ENCODE results near the gene DLGAP5.

DLGAP5 gene

GRCh38 chr14:55180434-55180833 is 11.0 kb downstream of the DLGAP5 start:
- no peak for DNase-seq

GRCh38 chr14:55180006-55180405 is 11.4 kb downstream of the DLGAP5 start:
- no peak for DNase-seq

- DNase-seq, result no peak
Measured at GRCh38 chr14:55170526-55170925, 20.9 kb downstream of the DLGAP5 start.

GRCh38 chr14:55160989-55161388 is 30.4 kb downstream of the DLGAP5 start:
- DNase-seq, result no peak

- DNase-seq, result no peak
Measured at GRCh38 chr14:55158412-55158811, 33.0 kb downstream of the DLGAP5 start.

- DNase-seq, result no peak
Measured at GRCh38 chr14:55157080-55157479, 34.3 kb downstream of the DLGAP5 start.

GRCh38 chr14:55153951-55154350 is 37.4 kb downstream of the DLGAP5 start:
- DNase-seq, result no peak

GRCh38 chr14:55152052-55152753 is 39.2 kb downstream of the DLGAP5 start:
- DNase-seq, result no peak

GRCh38 chr14:55151601-55152000 is 39.8 kb downstream of the DLGAP5 start:
- DNase-seq, result no peak

GRCh38 chr14:55146425-55146824 is 45.0 kb downstream of the DLGAP5 start:
- no peak for DNase-seq

GRCh38 chr14:55142466-55142865 is 48.9 kb downstream of the DLGAP5 start:
- no peak for DNase-seq

GRCh38 chr14:55141825-55142224 is 49.6 kb downstream of the DLGAP5 start:
- DNase-seq, result no peak

GRCh38 chr14:55139696-55140509 is 51.5 kb downstream of the DLGAP5 start:
- DNase-seq, result no peak

GRCh38 chr14:55139141-55139540 is 52.2 kb downstream of the DLGAP5 start:
- no peak for DNase-seq

GRCh38 chr14:55138091-55138490 is 53.3 kb downstream of the DLGAP5 start:
- no peak for DNase-seq

GRCh38 chr14:55136885-55137786 is 54.2 kb downstream of the DLGAP5 start:
- DNase-seq, result no peak

- no peak for DNase-seq
Measured at GRCh38 chr14:55136241-55136640, 55.1 kb downstream of the DLGAP5 start.

- DNase-seq, result no peak
Measured at GRCh38 chr14:55133416-55133815, 58.0 kb downstream of the DLGAP5 start.

GRCh38 chr14:55131370-55132137 is 59.8 kb downstream of the DLGAP5 start:
- no peak for DNase-seq

GRCh38 chr14:55130196-55130550 is 61.2 kb downstream of the DLGAP5 start:
- no peak for DNase-seq

- DNase-seq, result peak; percentile 87
Measured at GRCh38 chr14:55129428-55130195, 61.8 kb downstream of the DLGAP5 start.

GRCh38 chr14:55129086-55129427 is 62.3 kb downstream of the DLGAP5 start, which contains the start of gene LGALS3:
LGALS3 (plus strand) TSS chr14:55129252; CDS start chr14:55137374, 8,122 bp downstream.
- DNase-seq, result peak; percentile 81
